GM12878 (cell line): ENCODE results near the gene LIPA. TPM values are rescaled to one million over a fixed set of nuclear protein-coding genes. Genes with fewer than 3 reads are reported as not detected.

Source experiments
- ATAC-seq: fragments of 200-7000 bp; cut with Tn5 transposase; 3 replicates; pipeline ENCODE4 v1.9.1; 2020; ENCODE audit warnings: mild to moderate bottlenecking, moderate library complexity
- BruUV-seq: library from RNA; stranded (reverse); fragments of 400-500 nt; replicated peaks from 2 replicates; lab custom pipeline; 2021; lab: Mats Ljungman, UMichigan
- CTCF ChIA-PET: fragments of 300-600 bp; sonication (Branson Sonifier 250); formaldehyde crosslinking; extraction: SDS; loops from one replicate; lab custom pipeline; 2021; ENCODE audit warnings: inconsistent platforms; lab: Yijun Ruan, JAX
- POLR2A ChIA-PET: fragments of 350-600 bp; formaldehyde crosslinking; extraction: SDS; loops from one replicate; lab custom pipeline; 2021; ENCODE audit warnings: inconsistent platforms; lab: Charles Lee
- RAD21 ChIA-PET: fragments of 300-600 bp; sonication (Branson Sonifier 250); formaldehyde crosslinking; loops from one replicate; lab custom pipeline; 2023; ENCODE audit warnings: antibody characterized with exemption; ENCODE audit not compliant: unreplicated experiment; lab: Charles Lee
- SMC1A ChIA-PET: fragments of 300-600 bp; sonication (Branson Sonifier 250); formaldehyde crosslinking; loops from one replicate; lab custom pipeline; 2023; ENCODE audit not compliant: unreplicated experiment, uncharacterized antibody; lab: Charles Lee
- DNase-seq: peaks from one replicate; pipeline ENCODE4 v3.0.0-alpha.2; 2011; ENCODE audit warnings: low read depth, low spot score
- FAIRE-seq: peaks from 3 replicates; lab custom pipeline; 2011; peaks lifted over from hg19 to GRCh38; lab: Jason Lieb, UNC
- H2AFZ ChIP-seq: 2 replicates; pipeline ENCODE4 v1.6.0; 2011; ENCODE audit warnings: low read depth, low read length, control low read depth; ENCODE audit not compliant: control insufficient read depth
- H3K27ac ChIP-seq: 2 replicates; pipeline ENCODE4 v1.5.1; 2011; ENCODE audit warnings: control low read depth; ENCODE audit not compliant: control insufficient read depth, insufficient read depth
- H3K27me3 ChIP-seq, 2 experiments: replicated peaks in 1 of 2; 2 replicates each; pipeline versions ENCODE4 v1.6.0 to v1.6.1; 2011; ENCODE audit warnings: low read length in 1 of 2; ENCODE audit not compliant: control insufficient read depth in 2 of 2, insufficient read depth in 2 of 2
- H3K36me3 ChIP-seq, 2 experiments: 2 replicates each; pipeline ENCODE4 v1.5.1; 2011; ENCODE audit warnings: low read length in 1 of 2; ENCODE audit not compliant: control insufficient read depth in 2 of 2, insufficient read depth in 2 of 2
- H3K4me1 ChIP-seq: 2 replicates; pipeline ENCODE4 v1.6.1; 2011; ENCODE audit warnings: mild to moderate bottlenecking, low read length, moderate library complexity, mixed read lengths; ENCODE audit not compliant: control insufficient read depth, insufficient read depth
- H3K4me2 ChIP-seq: 2 replicates; pipeline ENCODE4 v1.6.0; 2011; ENCODE audit warnings: control low read depth; ENCODE audit not compliant: control insufficient read depth, insufficient read depth
- H3K4me3 ChIP-seq: fragments of 200-600 bp; sonication (generic); 2 replicates; pipeline ENCODE4 v1.5.1; 2016
- H3K79me2 ChIP-seq: 2 replicates; pipeline ENCODE4 v1.6.0; 2011; ENCODE audit warnings: low read length; ENCODE audit not compliant: control insufficient read depth, insufficient read depth
- H3K9ac ChIP-seq: 2 replicates; pipeline ENCODE4 v1.8.0; 2011; ENCODE audit warnings: low read length, control low read depth, mixed read lengths; ENCODE audit not compliant: control insufficient read depth, insufficient read depth
- H3K9me3 ChIP-seq: replicated peaks from 3 replicates; pipeline ENCODE4 v1.5.1; 2011; ENCODE audit warnings: mild to moderate bottlenecking, low read length; ENCODE audit not compliant: control insufficient read depth, insufficient read depth
- H4K20me1 ChIP-seq: 2 replicates; pipeline ENCODE4 v1.6.0; 2011; ENCODE audit not compliant: control insufficient read depth, insufficient read depth
- BRCA1 ChIP-seq: IDR thresholded peaks from 2 replicates; pipeline ENCODE4 v1.6.1; 2011; ENCODE audit warnings: low read depth, low read length, improper control_type of control experiment
- EGR1 ChIP-seq, 2 experiments: IDR thresholded peaks; 1 replicate in 1 of 2; 2 replicates in 1 of 2; pipeline ENCODE4 v1.6.1; 2011 to 2012; ENCODE audit warnings: low read depth in 2 of 2, low read length in 2 of 2, borderline replicate concordance in 1 of 2, mild to moderate bottlenecking in 1 of 2, moderate library complexity in 1 of 2
- FOXK2 ChIP-seq: fragments of 450-650 bp; IDR thresholded peaks from 2 replicates; pipeline ENCODE4 v1.6.1; 2017; ENCODE audit warnings: mild to moderate bottlenecking, moderate library complexity
- GATAD2B ChIP-seq: fragments of 450-650 bp; conservative IDR thresholded peaks from 2 replicates; pipeline ENCODE4 v1.6.1; 2017; ENCODE audit warnings: low read depth, mild to moderate bottlenecking, moderate library complexity
- LARP7 ChIP-seq: fragments of 450-650 bp; IDR thresholded peaks from 2 replicates; pipeline ENCODE4 v1.6.1; 2017; ENCODE audit warnings: mild to moderate bottlenecking
- MTA3 ChIP-seq: IDR thresholded peaks from 2 replicates; pipeline ENCODE4 v1.6.1; 2012; ENCODE audit warnings: low read length, inconsistent platforms, borderline replicate concordance
- MYB ChIP-seq: fragments of 150-350 bp; IDR thresholded peaks from 2 replicates; pipeline ENCODE4 v1.6.1; 2014; ENCODE audit warnings: mild to moderate bottlenecking, low read depth, low read length, borderline replicate concordance
- NFXL1 ChIP-seq: fragments of 450-650 bp; IDR thresholded peaks from 2 replicates; pipeline ENCODE4 v1.6.1; 2017; ENCODE audit warnings: antibody characterized with exemption, mild to moderate bottlenecking, borderline replicate concordance
- PML ChIP-seq: IDR thresholded peaks from 2 replicates; pipeline ENCODE4 v1.6.1; 2012; ENCODE audit warnings: low read length, inconsistent platforms
- RELA ChIP-seq: fragments of 450-650 bp; IDR thresholded peaks from 2 replicates; pipeline ENCODE4 v1.8.0; 2014; ENCODE audit warnings: borderline replicate concordance; ENCODE audit not compliant: partially characterized antibody
- WRNIP1 ChIP-seq: IDR thresholded peaks from 2 replicates; pipeline ENCODE4 v1.6.1; 2011; ENCODE audit warnings: low read depth, low read length, improper control_type of control experiment, borderline replicate concordance
- ZNF274 ChIP-seq: IDR thresholded peaks from one replicate; pipeline ENCODE4 v1.8.0; 2011; ENCODE audit not compliant: insufficient read length, insufficient read depth
- ZNF384 ChIP-seq: IDR thresholded peaks from 2 replicates; pipeline ENCODE4 v1.6.1; 2012; ENCODE audit warnings: low read depth, mild to moderate bottlenecking, low read length, improper control_type of control experiment, borderline replicate concordance
- WGBS: methylation state at CpG from one replicate; pipeline ENCODE4 v1.1.6; 2016; ENCODE audit warnings: low lambda C conversion rate; ENCODE audit not compliant: insufficient replicate concordance, insufficient coverage; ENCODE audit errors: missing lambda C conversion rate; 5-methylcytosine and 5-hydroxymethylcytosine counted together
- in situ Hi-C: fragments of 300-500 bp; cut with MboI; formaldehyde crosslinking; loops from 9 replicates; pipeline ENCODE4 v1.14.3; 2018; ENCODE audit warnings: mixed read lengths
- intact Hi-C: fragments of 100-400 bp; cut with micrococcal nuclease; formaldehyde crosslinking; loops from one replicate; pipeline ENCODE4 v1.14.2; 2022; ENCODE audit not compliant: unreplicated experiment
- polyA plus RNA-seq, 11 experiments: library from polyadenylated mRNA; depleted of rRNA in 4 of 11; unstranded in 6 of 11; stranded (reverse) in 5 of 11; fragments of >200 nt; fragmentation: Nextera tagmentation in 4 of 11; fragmentation: Illumina TruSeq in 1 of 11; extraction: Ambion mirVana in 4 of 11; extraction: Trizol in 1 of 11; gene quantifications; 1 replicate in 1 of 11; 2 replicates in 10 of 11; pipeline versions ENCODE4 v1.2.1 to v1.2.3, GENCODE V29; 2011 to 2016; ENCODE audit warnings: inconsistent platforms in 2 of 11, missing spikeins in 2 of 11, low read depth in 1 of 11
- total RNA-seq, 4 experiments: library from RNA; depleted of rRNA in 3 of 4; stranded (reverse); fragments of >200 nt in 3 of 4; fragmentation: Illumina TruSeq in 1 of 4; extraction: Trizol in 1 of 4; gene quantifications; 2 replicates each; pipeline versions ENCODE4 v1.2.1 to v1.2.3, GENCODE V29; 2013 to 2021
- TF ChIP-seq, protein P1 (sequence below): IDR thresholded peaks from 2 replicates; pipeline ENCODE4 v1.6.1; 2012; ENCODE audit warnings: low read depth, low read length, improper control_type of control experiment
- TF ChIP-seq, protein P2 (sequence below): fragments of 450-650 bp; IDR thresholded peaks from 2 replicates; pipeline ENCODE4 v1.6.1; 2017; ENCODE audit warnings: mild to moderate bottlenecking, moderate library complexity
- TF ChIP-seq, protein P3 (sequence below): IDR thresholded peaks from 2 replicates; pipeline ENCODE4 v1.6.1; 2011; ENCODE audit warnings: borderline replicate concordance, low read depth, mild to moderate bottlenecking, moderate library complexity, mixed read lengths, low read length; ENCODE audit not compliant: insufficient read depth; ENCODE audit errors: extremely low read length

The LIPA gene
- total and polyA plus RNA-seq, 10 of the 15 experiments (the other 5 are each of a cell fraction or from before 2014, with no cell fraction given): 31.1 to 50.3 (median 39.5) TPM

DNA sequence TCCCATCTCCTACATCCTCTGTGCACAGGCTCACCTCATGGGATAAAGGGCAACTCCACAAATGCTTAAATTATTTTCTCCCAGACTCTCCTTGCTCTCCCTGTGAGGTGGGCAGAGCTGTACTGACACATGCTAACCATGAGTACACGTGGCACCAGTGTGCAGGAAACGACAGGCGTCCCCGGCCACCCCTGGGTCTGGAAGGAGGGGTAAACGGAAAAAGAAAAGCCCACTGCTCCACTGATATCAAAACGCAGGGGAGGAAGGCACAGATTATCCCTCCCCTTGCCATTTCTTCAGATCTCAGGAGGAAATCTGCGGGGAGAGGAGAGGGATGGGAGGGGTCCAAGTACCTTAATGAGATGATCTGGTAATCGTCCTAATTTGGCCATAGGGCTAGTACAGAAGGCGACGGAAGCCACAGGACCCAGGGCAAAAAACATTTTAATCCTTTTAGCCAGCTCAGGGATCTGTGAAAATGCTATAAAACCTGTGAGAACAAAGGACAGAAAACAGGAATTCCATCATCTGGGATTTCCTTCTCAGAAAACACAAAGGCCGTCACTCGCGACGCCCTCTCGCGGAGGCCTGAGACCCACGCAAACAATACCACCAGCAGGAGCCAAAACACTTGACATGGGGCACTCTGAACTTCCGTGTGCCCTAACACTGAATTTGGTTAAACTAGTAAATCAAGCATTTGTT, 26.7 kb downstream of the LIPA start:
- ChIA-PET SMC1A (interaction anchor here (0.9 to 2.3 kb wide), 3 partner anchors 9 to 16 kb away, joined by 3 to 8 read pairs (median 4); no protein-coding TSS in a partner anchor), POLR2A (no interaction called here)
- H3K4me2 ChIP-seq: no peak overlapping the region

More for the DNA sequence above, 26.7 kb downstream of the LIPA start:
- FAIRE-seq: no peak
- intact Hi-C loops: no loop called here
- Histone ChIP-seq H3K36me3 (peaks cover 2 to 4% of the 10 kb centered on the region in 2 experiments; a peak in 3 of 4 replicates), H3K27me3 (no peaks in the 10 kb centered on the region), H3K79me2 (no peaks in the 10 kb centered on the region), H3K4me1 (no peaks in the 10 kb centered on the region), H3K27ac (no peak overlapping the region), H3K4me3 (no peak overlapping the region), H4K20me1 (no peaks in the 10 kb centered on the region), H3K9ac (no peak overlapping the region), H2AFZ (no peak overlapping the region), H3K9me3 (no peaks in the 10 kb centered on the region; the same call in 2 of the 3 replicates)
- no peak for DNase-seq
- WGBS: 96% methylated on average over 18 of the region's 18 CpGs
- no TSS peak for BruUV-seq
- TF ChIP-seq, protein P1, sequence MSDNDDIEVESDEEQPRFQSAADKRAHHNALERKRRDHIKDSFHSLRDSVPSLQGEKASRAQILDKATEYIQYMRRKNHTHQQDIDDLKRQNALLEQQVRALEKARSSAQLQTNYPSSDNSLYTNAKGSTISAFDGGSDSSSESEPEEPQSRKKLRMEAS: no peak
- TF ChIP-seq BRCA1 (no peak), FOXK2 (no peak), PML (no peak), NFXL1 (no peak), EGR1 (IDR thresholded peaks at IDR 0.05; ENCODE audit: borderline replicate concordance in 1 of 2, low read depth in 2 of 2, low read length in 2 of 2) (no peak), MTA3 (no peak), MYB (no peak), GATAD2B (no peak), RELA (no peak), ZNF274 (no peak), LARP7 (no peak), ZNF384 (no peak), WRNIP1 (no peak)
- TF ChIP-seq, protein P2, sequence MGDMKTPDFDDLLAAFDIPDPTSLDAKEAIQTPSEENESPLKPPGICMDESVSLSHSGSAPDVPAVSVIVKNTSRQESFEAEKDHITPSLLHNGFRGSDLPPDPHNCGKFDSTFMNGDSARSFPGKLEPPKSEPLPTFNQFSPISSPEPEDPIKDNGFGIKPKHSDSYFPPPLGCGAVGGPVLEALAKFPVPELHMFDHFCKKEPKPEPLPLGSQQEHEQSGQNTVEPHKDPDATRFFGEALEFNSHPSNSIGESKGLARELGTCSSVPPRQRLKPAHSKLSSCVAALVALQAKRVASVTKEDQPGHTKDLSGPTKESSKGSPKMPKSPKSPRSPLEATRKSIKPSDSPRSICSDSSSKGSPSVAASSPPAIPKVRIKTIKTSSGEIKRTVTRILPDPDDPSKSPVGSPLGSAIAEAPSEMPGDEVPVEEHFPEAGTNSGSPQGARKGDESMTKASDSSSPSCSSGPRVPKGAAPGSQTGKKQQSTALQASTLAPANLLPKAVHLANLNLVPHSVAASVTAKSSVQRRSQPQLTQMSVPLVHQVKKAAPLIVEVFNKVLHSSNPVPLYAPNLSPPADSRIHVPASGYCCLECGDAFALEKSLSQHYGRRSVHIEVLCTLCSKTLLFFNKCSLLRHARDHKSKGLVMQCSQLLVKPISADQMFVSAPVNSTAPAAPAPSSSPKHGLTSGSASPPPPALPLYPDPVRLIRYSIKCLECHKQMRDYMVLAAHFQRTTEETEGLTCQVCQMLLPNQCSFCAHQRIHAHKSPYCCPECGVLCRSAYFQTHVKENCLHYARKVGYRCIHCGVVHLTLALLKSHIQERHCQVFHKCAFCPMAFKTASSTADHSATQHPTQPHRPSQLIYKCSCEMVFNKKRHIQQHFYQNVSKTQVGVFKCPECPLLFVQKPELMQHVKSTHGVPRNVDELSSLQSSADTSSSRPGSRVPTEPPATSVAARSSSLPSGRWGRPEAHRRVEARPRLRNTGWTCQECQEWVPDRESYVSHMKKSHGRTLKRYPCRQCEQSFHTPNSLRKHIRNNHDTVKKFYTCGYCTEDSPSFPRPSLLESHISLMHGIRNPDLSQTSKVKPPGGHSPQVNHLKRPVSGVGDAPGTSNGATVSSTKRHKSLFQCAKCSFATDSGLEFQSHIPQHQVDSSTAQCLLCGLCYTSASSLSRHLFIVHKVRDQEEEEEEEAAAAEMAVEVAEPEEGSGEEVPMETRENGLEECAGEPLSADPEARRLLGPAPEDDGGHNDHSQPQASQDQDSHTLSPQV: no peak
- TF ChIP-seq, protein P3, sequence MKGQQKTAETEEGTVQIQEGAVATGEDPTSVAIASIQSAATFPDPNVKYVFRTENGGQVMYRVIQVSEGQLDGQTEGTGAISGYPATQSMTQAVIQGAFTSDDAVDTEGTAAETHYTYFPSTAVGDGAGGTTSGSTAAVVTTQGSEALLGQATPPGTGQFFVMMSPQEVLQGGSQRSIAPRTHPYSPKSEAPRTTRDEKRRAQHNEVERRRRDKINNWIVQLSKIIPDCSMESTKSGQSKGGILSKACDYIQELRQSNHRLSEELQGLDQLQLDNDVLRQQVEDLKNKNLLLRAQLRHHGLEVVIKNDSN: no peak
- CTCF ChIA-PET: interaction anchor here (1.2 to 2.4 kb wide), 2 partner anchors 19 to 70 kb away, joined by 3 to 9 read pairs; no protein-coding TSS in a partner anchor
- no peak for ATAC-seq
- RAD21 ChIA-PET: interaction anchor here (1.0 kb wide), 1 partner anchor 18 kb away, joined by 3 read pairs; no protein-coding TSS in a partner anchor
- in situ Hi-C loops: no loop called here
